ENCODE data around the gene RPTOR.
A peak's percentile ranks its signal among the peaks of the same experiment; 100 is the strongest.

Gene RPTOR

GRCh38 chr17:80956321-80957190 lies 411.9 kb downstream of the RPTOR start:
- no peak for DNase-seq

GRCh38 chr17:80957461-80957941 lies 412.9 kb downstream of the RPTOR start:
- no peak for DNase-seq

- DNase-seq: no peak
Measured at GRCh38 chr17:80959330-80960036, 414.8 kb downstream of the RPTOR start.

GRCh38 chr17:80960037-80960796 lies 415.6 kb downstream of the RPTOR start:
- DNase-seq: no peak

- DNase-seq: no peak
Measured at GRCh38 chr17:80960797-80961452, 416.3 kb downstream of the RPTOR start.

- DNase-seq: no peak
Measured at GRCh38 chr17:80961541-80962330, 417.1 kb downstream of the RPTOR start.

GRCh38 chr17:80962356-80963329 lies 418.0 kb downstream of the RPTOR start:
- no peak for DNase-seq

- DNase-seq: no peak
Measured at GRCh38 chr17:80963812-80964543, 419.3 kb downstream of the RPTOR start.

- no peak for DNase-seq
Measured at GRCh38 chr17:80964544-80964856, 419.9 kb downstream of the RPTOR start.

- no peak for DNase-seq
Measured at GRCh38 chr17:80964859-80965580, 420.4 kb downstream of the RPTOR start.

GRCh38 chr17:80965606-80966005 lies 421.0 kb downstream of the RPTOR start:
- no peak for DNase-seq

GRCh38 chr17:80967404-80967872 lies 422.8 kb downstream of the RPTOR start:
- no peak for DNase-seq

- DNase-seq: peak; percentile 92
Measured at GRCh38 chr17:80968602-80969029, 424.0 kb downstream of the RPTOR start.

GRCh38 chr17:80969030-80969673 lies 424.5 kb downstream of the RPTOR start:
- peak; percentile 68 for DNase-seq

- DNase-seq: no peak
Measured at GRCh38 chr17:80969674-80970043, 425.0 kb downstream of the RPTOR start.

GRCh38 chr17:80970044-80970761 lies 425.6 kb downstream of the RPTOR start:
- peak; percentile 79 for DNase-seq

GRCh38 chr17:80970762-80971703 lies 426.4 kb downstream of the RPTOR start:
- peak; percentile 50 for DNase-seq

All from DMS53 (cell line).